DOHH2 (cell line): Measurements from ENCODE around the gene GRIN2C.

Experiments used
- CTCF ChIP-seq: fragments of 200-600 bp; sonication (generic); IDR thresholded peaks from one replicate; pipeline ENCODE4 v1.5.1; 2014; ENCODE audit warnings: antibody characterized with exemption, mild to moderate bottlenecking, low read depth, low read length; ENCODE audit not compliant: poor library complexity, severe bottlenecking
- EZH2phosphoT487 ChIP-seq: fragments of 200-600 bp; sonication (generic); IDR thresholded peaks from 2 replicates; pipeline ENCODE4 v1.6.1; 2017; ENCODE audit warnings: borderline replicate concordance, mild to moderate bottlenecking, antibody characterized with exemption, low read length, moderate library complexity, mixed read lengths

GRCh38 chr17:74814453-74814852 lies 45.2 kb downstream of the GRIN2C start:
- no peak for TF ChIP-seq CTCF
- TF ChIP-seq EZH2phosphoT487 = no peak
